Liver (tissue), 9 donors: ENCODE data around the gene LSM4. TPM values are rescaled to one million over a fixed set of nuclear protein-coding genes. Genes with fewer than 3 reads are reported as not detected.

Experiments used
- DNase-seq: peaks from one replicate; pipeline ENCODE4 v3.0.0-alpha.2; 2017; ENCODE audit warnings: low spot score
- H3K27ac ChIP-seq, 2 donors: one replicate each; pipeline ENCODE4 v1.7.0; 2013; ENCODE audit warnings: inconsistent platforms in 2 of 2, low read length in 2 of 2, control low read depth in 1 of 2, low read depth in 1 of 2, mild to moderate bottlenecking in 1 of 2
- H3K27me3 ChIP-seq, 4 donors: one replicate each; pipeline versions ENCODE4 v1.6.1 to v1.7.0; 2013; ENCODE audit warnings: low read length in 3 of 4, inconsistent platforms in 1 of 4, mild to moderate bottlenecking in 1 of 4, moderate library complexity in 1 of 4; ENCODE audit not compliant: control insufficient read depth in 4 of 4, insufficient read depth in 4 of 4
- H3K36me3 ChIP-seq, 4 donors: one replicate each; pipeline versions ENCODE4 v1.6.1 to v1.7.0; 2013; ENCODE audit warnings: low read length in 3 of 4, mild to moderate bottlenecking in 3 of 4, low read depth in 1 of 4, moderate library complexity in 1 of 4; ENCODE audit not compliant: control insufficient read depth in 4 of 4, insufficient read depth in 3 of 4
- H3K4me1 ChIP-seq, 4 donors: one replicate each; pipeline versions ENCODE4 v1.6.1 to v1.7.0; 2013; ENCODE audit warnings: low read length in 3 of 4, mild to moderate bottlenecking in 3 of 4, moderate library complexity in 1 of 4; ENCODE audit not compliant: control insufficient read depth in 4 of 4, insufficient read depth in 4 of 4
- H3K4me3 ChIP-seq, 3 donors: one replicate each; pipeline versions ENCODE4 v1.6.1 to v1.7.0; 2013; ENCODE audit warnings: low read length in 3 of 3, control low read depth in 1 of 3, low read depth in 1 of 3, mild to moderate bottlenecking in 1 of 3
- H3K9ac ChIP-seq, 2 donors: one replicate each; pipeline ENCODE4 v1.7.0; 2013; ENCODE audit warnings: low read length in 2 of 2, mild to moderate bottlenecking in 2 of 2, moderate library complexity in 2 of 2, control low read depth in 1 of 2, low read depth in 1 of 2
- H3K9me3 ChIP-seq, 4 donors: one replicate each; pipeline versions ENCODE4 v1.6.1 to v1.7.0; 2013; ENCODE audit warnings: low read length in 3 of 4; ENCODE audit not compliant: control insufficient read depth in 4 of 4
- EGR1 ChIP-seq, 2 donors: IDR thresholded peaks; 2 replicates each; pipeline ENCODE4 v1.6.1; 2016 to 2018; ENCODE audit warnings: antibody characterized with exemption in 2 of 2, low read depth in 2 of 2
- FOXA1 ChIP-seq: IDR thresholded peaks from 2 replicates; pipeline ENCODE4 v1.6.1; 2016; ENCODE audit warnings: antibody characterized with exemption
- FOXA2 ChIP-seq: IDR thresholded peaks from 2 replicates; pipeline ENCODE4 v1.6.1; 2016; ENCODE audit warnings: antibody characterized with exemption
- GABPA ChIP-seq, 2 donors: IDR thresholded peaks in 1 of 2; conservative IDR thresholded peaks in 1 of 2; 2 replicates each; pipeline ENCODE4 v1.6.1; 2016; ENCODE audit warnings: antibody characterized with exemption in 2 of 2, mild to moderate bottlenecking in 1 of 2, moderate library complexity in 1 of 2
- HNF4A ChIP-seq, 2 donors: conservative IDR thresholded peaks; 2 replicates each; pipeline ENCODE4 v1.6.1; 2016; ENCODE audit warnings: antibody characterized with exemption in 2 of 2, mild to moderate bottlenecking in 2 of 2
- JUND ChIP-seq, 2 donors: IDR thresholded peaks; 2 replicates each; pipeline ENCODE4 v1.6.1; 2016; ENCODE audit warnings: antibody characterized with exemption in 2 of 2
- NR2F2 ChIP-seq: IDR thresholded peaks from 2 replicates; pipeline ENCODE4 v1.6.1; 2016; ENCODE audit warnings: antibody characterized with exemption
- RXRA ChIP-seq, 2 donors: IDR thresholded peaks; 2 replicates each; pipeline ENCODE4 v1.6.1; 2017 to 2018; ENCODE audit warnings: antibody characterized with exemption in 2 of 2, mild to moderate bottlenecking in 1 of 2
- SP1 ChIP-seq: IDR thresholded peaks from 2 replicates; pipeline ENCODE4 v1.6.1; 2018; ENCODE audit warnings: antibody characterized with exemption, mild to moderate bottlenecking
- YY1 ChIP-seq: IDR thresholded peaks from 2 replicates; pipeline ENCODE4 v1.6.1; 2016; ENCODE audit warnings: antibody characterized with exemption, mild to moderate bottlenecking
- WGBS: extraction: QIAGEN DNeasy Blood & Tissue Kit; methylation state at CpG from one replicate; pipeline ENCODE4 v1.1.7; 2013; 5-methylcytosine and 5-hydroxymethylcytosine counted together
- polyA plus RNA-seq, 2 donors: library from polyadenylated mRNA; stranded (reverse) in 1 of 2; unstranded in 1 of 2; fragments of 200-250 nt in 1 of 2; fragments of >200 nt in 1 of 2; fragmentation: Nextera tagmentation in 1 of 2; extraction: Ambion mirVana in 1 of 2; gene quantifications; one replicate each; pipeline versions ENCODE4 v1.2.1 to v1.2.3, GENCODE V29; 2013 to 2015
- total RNA-seq, 2 donors: library from RNA; depleted of rRNA; stranded (reverse); fragments of >200 nt; gene quantifications; one replicate each; pipeline ENCODE4 v1.2.3, GENCODE V29; 2014
- TF ChIP-seq, protein P1 (sequence below): fragments of 150-350 bp; IDR thresholded peaks from 2 replicates; pipeline ENCODE4 v1.5.1; 2017; ENCODE audit warnings: improper control_type of control experiment, low read depth, low read length; ENCODE audit not compliant: missing input control
- TF ChIP-seq, protein P2 (sequence below): IDR thresholded peaks from 2 replicates; pipeline ENCODE4 v1.6.1; 2016; ENCODE audit warnings: antibody characterized with exemption
- TF ChIP-seq, protein P3 (sequence below): IDR thresholded peaks from 2 replicates; pipeline ENCODE4 v1.6.1; 2016; ENCODE audit warnings: antibody characterized with exemption
- TF ChIP-seq, protein P4 (sequence below): IDR thresholded peaks from 2 replicates; pipeline ENCODE4 v1.6.1; 2016; ENCODE audit warnings: antibody characterized with exemption, mild to moderate bottlenecking
- donor health status: healthy.
- donor health status: healthy.
- donor health status: healthy.
- donor health status: healthy.
- donor health status: healthy.

LSM4 gene
- total and polyA plus RNA-seq, 4 donors: 42.4 to 100 (median 75.1) TPM

DNA sequence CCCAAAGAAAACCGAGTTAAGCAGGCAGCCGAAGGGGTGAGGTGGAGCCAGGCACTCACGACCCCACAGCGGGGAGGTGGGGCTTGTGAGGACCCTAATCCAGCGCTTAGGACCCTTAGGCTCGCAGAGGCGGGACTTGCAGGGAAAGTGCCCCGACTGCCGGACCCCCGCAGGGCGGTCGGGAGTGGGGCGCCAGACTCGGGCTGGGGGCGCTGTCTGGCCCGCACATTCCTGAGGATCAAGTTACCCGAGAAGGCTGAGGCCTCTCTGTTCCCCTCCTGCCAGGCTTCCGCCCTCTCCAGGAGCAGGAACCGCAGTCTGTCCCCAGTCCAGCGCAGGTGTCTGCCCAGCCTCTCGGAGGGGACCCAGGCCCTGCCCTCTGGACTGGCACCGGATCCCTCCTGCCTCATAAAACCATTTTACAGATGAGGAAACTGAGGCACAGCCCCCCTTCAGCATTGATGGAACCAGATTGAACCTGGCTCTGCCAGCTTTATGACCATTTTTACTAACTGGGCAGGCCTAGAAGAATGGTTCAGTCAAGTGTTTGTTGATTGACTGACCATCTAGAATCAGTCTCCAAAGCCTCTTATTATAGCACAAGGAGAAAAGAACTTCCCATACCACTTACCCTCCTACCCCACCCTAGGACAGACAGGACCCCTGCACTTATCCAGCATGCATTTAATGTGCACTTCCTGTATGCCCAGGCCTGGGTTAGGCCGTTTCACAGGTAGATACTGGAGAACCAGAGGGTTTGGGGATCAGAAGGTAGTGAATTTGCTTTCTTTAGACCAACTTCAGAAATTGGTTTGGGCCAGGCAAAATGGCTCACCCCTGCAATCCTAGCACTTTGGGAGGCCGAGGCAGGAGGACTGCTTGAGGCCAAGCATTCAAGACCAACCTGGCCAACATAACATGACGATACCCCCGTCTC lies 34.8 kb downstream of the LSM4 start (continued):
- TF ChIP-seq, protein P1, sequence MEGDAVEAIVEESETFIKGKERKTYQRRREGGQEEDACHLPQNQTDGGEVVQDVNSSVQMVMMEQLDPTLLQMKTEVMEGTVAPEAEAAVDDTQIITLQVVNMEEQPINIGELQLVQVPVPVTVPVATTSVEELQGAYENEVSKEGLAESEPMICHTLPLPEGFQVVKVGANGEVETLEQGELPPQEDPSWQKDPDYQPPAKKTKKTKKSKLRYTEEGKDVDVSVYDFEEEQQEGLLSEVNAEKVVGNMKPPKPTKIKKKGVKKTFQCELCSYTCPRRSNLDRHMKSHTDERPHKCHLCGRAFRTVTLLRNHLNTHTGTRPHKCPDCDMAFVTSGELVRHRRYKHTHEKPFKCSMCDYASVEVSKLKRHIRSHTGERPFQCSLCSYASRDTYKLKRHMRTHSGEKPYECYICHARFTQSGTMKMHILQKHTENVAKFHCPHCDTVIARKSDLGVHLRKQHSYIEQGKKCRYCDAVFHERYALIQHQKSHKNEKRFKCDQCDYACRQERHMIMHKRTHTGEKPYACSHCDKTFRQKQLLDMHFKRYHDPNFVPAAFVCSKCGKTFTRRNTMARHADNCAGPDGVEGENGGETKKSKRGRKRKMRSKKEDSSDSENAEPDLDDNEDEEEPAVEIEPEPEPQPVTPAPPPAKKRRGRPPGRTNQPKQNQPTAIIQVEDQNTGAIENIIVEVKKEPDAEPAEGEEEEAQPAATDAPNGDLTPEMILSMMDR: no peak
- no peak for TF ChIP-seq FOXA2

DNA sequence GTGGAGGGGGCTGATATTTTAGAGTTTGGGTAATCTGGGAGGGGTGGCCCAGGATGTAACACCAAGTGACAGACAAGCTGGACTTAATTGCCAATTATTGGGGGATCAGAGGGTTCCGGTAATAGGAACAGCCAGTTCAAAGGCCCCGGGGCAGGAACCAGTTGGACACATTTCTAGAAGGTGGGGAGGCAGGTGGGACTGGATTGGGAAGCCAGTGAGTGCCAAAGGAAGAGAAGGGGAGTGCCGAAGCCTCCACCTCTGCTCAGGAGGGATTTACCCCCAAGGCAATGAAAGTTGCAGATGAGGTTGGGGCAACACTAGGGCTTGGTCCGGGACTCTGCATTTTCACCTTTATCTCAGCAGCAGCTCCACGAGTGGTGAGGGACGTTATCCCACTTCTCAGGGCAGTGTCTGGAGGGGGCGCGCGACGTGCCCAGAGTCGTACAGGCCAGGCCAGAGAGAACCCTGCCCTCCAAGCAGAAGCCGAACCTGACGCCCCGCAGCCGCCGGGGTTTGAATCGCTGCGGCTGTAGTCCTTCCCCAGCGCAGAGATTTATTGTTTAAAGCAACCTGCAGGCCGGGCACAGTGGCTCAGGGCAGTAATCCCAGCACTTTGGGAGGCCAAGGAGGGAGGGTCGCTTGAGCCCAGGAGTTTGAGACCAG lies 35.8 kb downstream of the LSM4 start:
- peaks cover 0 to 14% (median 8%) of the 10 kb centered on the region in 4 donors for H3K4me1 ChIP-seq
- TF ChIP-seq, protein P2, sequence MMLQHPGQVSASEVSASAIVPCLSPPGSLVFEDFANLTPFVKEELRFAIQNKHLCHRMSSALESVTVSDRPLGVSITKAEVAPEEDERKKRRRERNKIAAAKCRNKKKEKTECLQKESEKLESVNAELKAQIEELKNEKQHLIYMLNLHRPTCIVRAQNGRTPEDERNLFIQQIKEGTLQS: no peak
- TF ChIP-seq EGR1 (IDR thresholded peaks at IDR 0.05; ENCODE audit: low read depth in 2 of 2) (no peak), YY1 (no peak), NR2F2 (no peak), SP1 (no peak), FOXA1 (no peak), GABPA (IDR thresholded peaks at IDR 0.05 in 1 of 2, conservative IDR thresholded peaks at IDR 0.05 in 1 of 2) (no peak), FOXA2 (no peak), HNF4A (conservative IDR thresholded peaks at IDR 0.05) (no peak), RXRA (IDR thresholded peaks at IDR 0.05) (no peak), JUND (IDR thresholded peaks at IDR 0.05) (no peak)
- TF ChIP-seq, protein P3, sequence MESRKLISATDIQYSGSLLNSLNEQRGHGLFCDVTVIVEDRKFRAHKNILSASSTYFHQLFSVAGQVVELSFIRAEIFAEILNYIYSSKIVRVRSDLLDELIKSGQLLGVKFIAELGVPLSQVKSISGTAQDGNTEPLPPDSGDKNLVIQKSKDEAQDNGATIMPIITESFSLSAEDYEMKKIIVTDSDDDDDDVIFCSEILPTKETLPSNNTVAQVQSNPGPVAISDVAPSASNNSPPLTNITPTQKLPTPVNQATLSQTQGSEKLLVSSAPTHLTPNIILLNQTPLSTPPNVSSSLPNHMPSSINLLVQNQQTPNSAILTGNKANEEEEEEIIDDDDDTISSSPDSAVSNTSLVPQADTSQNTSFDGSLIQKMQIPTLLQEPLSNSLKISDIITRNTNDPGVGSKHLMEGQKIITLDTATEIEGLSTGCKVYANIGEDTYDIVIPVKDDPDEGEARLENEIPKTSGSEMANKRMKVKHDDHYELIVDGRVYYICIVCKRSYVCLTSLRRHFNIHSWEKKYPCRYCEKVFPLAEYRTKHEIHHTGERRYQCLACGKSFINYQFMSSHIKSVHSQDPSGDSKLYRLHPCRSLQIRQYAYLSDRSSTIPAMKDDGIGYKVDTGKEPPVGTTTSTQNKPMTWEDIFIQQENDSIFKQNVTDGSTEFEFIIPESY: no peak
- TF ChIP-seq, protein P1: no peak
- TF ChIP-seq, protein P4, sequence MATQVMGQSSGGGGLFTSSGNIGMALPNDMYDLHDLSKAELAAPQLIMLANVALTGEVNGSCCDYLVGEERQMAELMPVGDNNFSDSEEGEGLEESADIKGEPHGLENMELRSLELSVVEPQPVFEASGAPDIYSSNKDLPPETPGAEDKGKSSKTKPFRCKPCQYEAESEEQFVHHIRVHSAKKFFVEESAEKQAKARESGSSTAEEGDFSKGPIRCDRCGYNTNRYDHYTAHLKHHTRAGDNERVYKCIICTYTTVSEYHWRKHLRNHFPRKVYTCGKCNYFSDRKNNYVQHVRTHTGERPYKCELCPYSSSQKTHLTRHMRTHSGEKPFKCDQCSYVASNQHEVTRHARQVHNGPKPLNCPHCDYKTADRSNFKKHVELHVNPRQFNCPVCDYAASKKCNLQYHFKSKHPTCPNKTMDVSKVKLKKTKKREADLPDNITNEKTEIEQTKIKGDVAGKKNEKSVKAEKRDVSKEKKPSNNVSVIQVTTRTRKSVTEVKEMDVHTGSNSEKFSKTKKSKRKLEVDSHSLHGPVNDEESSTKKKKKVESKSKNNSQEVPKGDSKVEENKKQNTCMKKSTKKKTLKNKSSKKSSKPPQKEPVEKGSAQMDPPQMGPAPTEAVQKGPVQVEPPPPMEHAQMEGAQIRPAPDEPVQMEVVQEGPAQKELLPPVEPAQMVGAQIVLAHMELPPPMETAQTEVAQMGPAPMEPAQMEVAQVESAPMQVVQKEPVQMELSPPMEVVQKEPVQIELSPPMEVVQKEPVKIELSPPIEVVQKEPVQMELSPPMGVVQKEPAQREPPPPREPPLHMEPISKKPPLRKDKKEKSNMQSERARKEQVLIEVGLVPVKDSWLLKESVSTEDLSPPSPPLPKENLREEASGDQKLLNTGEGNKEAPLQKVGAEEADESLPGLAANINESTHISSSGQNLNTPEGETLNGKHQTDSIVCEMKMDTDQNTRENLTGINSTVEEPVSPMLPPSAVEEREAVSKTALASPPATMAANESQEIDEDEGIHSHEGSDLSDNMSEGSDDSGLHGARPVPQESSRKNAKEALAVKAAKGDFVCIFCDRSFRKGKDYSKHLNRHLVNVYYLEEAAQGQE: no peak
- no peaks in the 10 kb centered on the region for H3K36me3 ChIP-seq
- no peaks in the 10 kb centered on the region for H3K27me3 ChIP-seq
- DNase-seq: no peak
- H3K27ac ChIP-seq: no peak overlapping the region
- 88% methylated on average over 21 of the region's 21 CpGs for WGBS
- H3K9ac ChIP-seq: no peak overlapping the region
- H3K9me3 ChIP-seq: no peaks in the 10 kb centered on the region
- no peak overlapping the region for H3K4me3 ChIP-seq
